Colonic mucosa (tissue), 4 donors: ENCODE results near the gene HLA-DPA1. TPM values are rescaled to one million over a fixed set of nuclear protein-coding genes. Genes with fewer than 3 reads are reported as not detected.

ENCODE experiments used
- DNase-seq: peaks from one replicate; pipeline ENCODE4 v3.0.0-alpha.2; 2020
- H3K27ac ChIP-seq: fragments of 200-600 bp; one replicate; pipeline ENCODE4 v1.8.0; 2021
- H3K27me3 ChIP-seq: fragments of 200-600 bp; one replicate; pipeline ENCODE4 v1.8.0; 2021
- H3K36me3 ChIP-seq: fragments of 200-600 bp; one replicate; pipeline ENCODE4 v1.8.0; 2021
- H3K4me1 ChIP-seq: fragments of 200-600 bp; one replicate; pipeline ENCODE4 v1.8.0; 2021; ENCODE audit warnings: mild to moderate bottlenecking
- H3K4me3 ChIP-seq: fragments of 200-600 bp; one replicate; pipeline ENCODE4 v1.8.0; 2021
- H3K9ac ChIP-seq, 2 donors: one replicate each; pipeline ENCODE4 v1.7.0; 2013; ENCODE audit warnings: control low read depth in 2 of 2, low read depth in 2 of 2, low read length in 2 of 2
- H3K9me3 ChIP-seq: fragments of 200-600 bp; one replicate; pipeline ENCODE4 v1.8.0; 2021
- intact Hi-C: fragments of 100-400 bp; cut with DNase I; formaldehyde crosslinking; loops from one replicate; pipeline ENCODE4 v1.14.1; 2022
- total RNA-seq, 2 donors: library from RNA; stranded (reverse); fragmentation: NEBNext Ultra II Directional in 1 of 2; extraction: Animal tissue kit (Norgen Biotek cat#: 25700) in 1 of 2; gene quantifications; one replicate each; pipeline ENCODE4 v1.2.1, GENCODE V29; 2021
- TF ChIP-seq, protein P1 (sequence below): fragments of 200-600 bp; IDR thresholded peaks from one replicate; pipeline ENCODE4 v1.8.0; 2022; ENCODE audit warnings: antibody characterized with exemption, mild to moderate bottlenecking
- donor health status: healthy.
- donor health status: DM: no; HTN: no; CAD: no.
- donor health status: DM: no; HTN: no; CAD: no.

HLA-DPA1 gene
- total RNA-seq, 2 donors from 2014 or later: 18.7 to 58.7 TPM

GRCh38 chr6:33049323-33050013 is 24.0 kb downstream of the HLA-DPA1 start:
- TF ChIP-seq, protein P1, sequence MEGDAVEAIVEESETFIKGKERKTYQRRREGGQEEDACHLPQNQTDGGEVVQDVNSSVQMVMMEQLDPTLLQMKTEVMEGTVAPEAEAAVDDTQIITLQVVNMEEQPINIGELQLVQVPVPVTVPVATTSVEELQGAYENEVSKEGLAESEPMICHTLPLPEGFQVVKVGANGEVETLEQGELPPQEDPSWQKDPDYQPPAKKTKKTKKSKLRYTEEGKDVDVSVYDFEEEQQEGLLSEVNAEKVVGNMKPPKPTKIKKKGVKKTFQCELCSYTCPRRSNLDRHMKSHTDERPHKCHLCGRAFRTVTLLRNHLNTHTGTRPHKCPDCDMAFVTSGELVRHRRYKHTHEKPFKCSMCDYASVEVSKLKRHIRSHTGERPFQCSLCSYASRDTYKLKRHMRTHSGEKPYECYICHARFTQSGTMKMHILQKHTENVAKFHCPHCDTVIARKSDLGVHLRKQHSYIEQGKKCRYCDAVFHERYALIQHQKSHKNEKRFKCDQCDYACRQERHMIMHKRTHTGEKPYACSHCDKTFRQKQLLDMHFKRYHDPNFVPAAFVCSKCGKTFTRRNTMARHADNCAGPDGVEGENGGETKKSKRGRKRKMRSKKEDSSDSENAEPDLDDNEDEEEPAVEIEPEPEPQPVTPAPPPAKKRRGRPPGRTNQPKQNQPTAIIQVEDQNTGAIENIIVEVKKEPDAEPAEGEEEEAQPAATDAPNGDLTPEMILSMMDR: no peak
- Histone ChIP-seq H3K27ac (no peak overlapping the region), H3K36me3 (no peaks in the 10 kb centered on the region), H3K27me3 (no peaks in the 10 kb centered on the region), H3K9me3 (no peaks in the 10 kb centered on the region), H3K9ac (no peak overlapping the region), H3K4me3 (no peak overlapping the region), H3K4me1 (no peaks in the 10 kb centered on the region)
- DNase-seq: no peak
- intact Hi-C loops: no loop called here

- Histone ChIP-seq H3K9me3 (no peaks in the 10 kb centered on the region), H3K4me1 (no peaks in the 10 kb centered on the region), H3K27me3 (no peaks in the 10 kb centered on the region), H3K36me3 (no peaks in the 10 kb centered on the region), H3K27ac (no peak overlapping the region), H3K9ac (no peak overlapping the region), H3K4me3 (no peak overlapping the region)
- TF ChIP-seq, protein P1: no peak
- intact Hi-C loops: no loop called here
- no peak for DNase-seq
These were observed 33.3 kb downstream of the HLA-DPA1 start for GRCh38 chr6:33040157-33040556.

- no peaks in the 10 kb centered on the region for H3K27me3 ChIP-seq
- H3K4me3 ChIP-seq: no peak overlapping the region
- H3K27ac ChIP-seq: no peak overlapping the region
- TF ChIP-seq, protein P1: no peak
- H3K36me3 ChIP-seq: no peaks in the 10 kb centered on the region
- H3K4me1 ChIP-seq: no peaks in the 10 kb centered on the region
- no peaks in the 10 kb centered on the region for H3K9me3 ChIP-seq
- intact Hi-C loops: no loop called here
- no peak for DNase-seq
- H3K9ac ChIP-seq: no peak overlapping the region
These were observed 36.9 kb downstream of the HLA-DPA1 start for GRCh38 chr6:33036535-33036934.

- DNase-seq: no peak
- Histone ChIP-seq H3K27me3 (no peaks in the 10 kb centered on the region), H3K4me1 (no peaks in the 10 kb centered on the region), H3K36me3 (no peaks in the 10 kb centered on the region), H3K9me3 (no peaks in the 10 kb centered on the region), H3K27ac (no peak overlapping the region), H3K9ac (no peak overlapping the region), H3K4me3 (no peak overlapping the region)
- intact Hi-C loops: no loop called here
- TF ChIP-seq, protein P1: no peak
These were observed 38.9 kb downstream of the HLA-DPA1 start for GRCh38 chr6:33034554-33034953.

DNA sequence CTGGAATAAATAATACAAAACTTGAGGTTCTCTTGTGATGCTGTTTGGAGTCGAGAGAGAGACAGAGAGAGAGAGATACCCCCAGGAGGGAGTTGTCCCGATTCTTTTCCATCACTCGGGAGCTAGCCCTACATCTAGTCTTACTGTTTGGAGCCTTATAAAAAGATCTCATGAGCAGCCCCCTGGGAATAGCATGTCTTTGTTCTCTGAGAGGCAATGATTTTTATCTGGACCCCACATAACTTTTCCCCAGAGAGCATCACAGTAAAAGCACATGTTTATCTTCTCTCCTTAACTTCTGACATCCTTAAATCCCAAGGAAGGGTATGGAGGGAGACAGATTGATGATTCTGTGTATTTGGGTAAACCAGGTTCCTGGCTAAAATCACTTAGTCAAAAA is 43.2 kb downstream of the HLA-DPA1 start:
- TF ChIP-seq, protein P1: no peak

More for the DNA sequence above, 43.2 kb downstream of the HLA-DPA1 start:
- DNase-seq: no peak
- H3K4me1 ChIP-seq: no peaks in the 10 kb centered on the region
- peak overlapping the region; percentile 28 for H3K27ac ChIP-seq
- no peaks in the 10 kb centered on the region for H3K36me3 ChIP-seq
- H3K9me3 ChIP-seq: no peaks in the 10 kb centered on the region
- intact Hi-C loops: no loop called here
- H3K27me3 ChIP-seq: no peaks in the 10 kb centered on the region
- H3K9ac ChIP-seq: no peak overlapping the region
- no peak overlapping the region for H3K4me3 ChIP-seq
